ENCODE results near the gene MYBPHL. TPM values are rescaled to one million over a fixed set of nuclear protein-coding genes. Genes with fewer than 3 reads are reported as not detected.
A peak's percentile ranks its signal among the peaks of the same experiment; 100 is the strongest.

The MYBPHL gene
- polyA plus RNA-seq, 4 donors: 0.16 to 24.1 TPM; not detected in 2

- Histone ChIP-seq H3K27ac (ENCODE audit: low read depth in 1 of 3, low read length in 2 of 3) (no peak overlapping the region), H3K9me3 (ENCODE audit: control insufficient read depth in 2 of 2, insufficient read depth in 1 of 2, low read depth in 1 of 2, low read length in 1 of 2) (no peaks in the 10 kb centered on the region), H3K36me3 (ENCODE audit: control insufficient read depth in 3 of 3, insufficient read depth in 2 of 3, low read depth in 1 of 3, low read length in 3 of 3) (peaks cover 0 to 93% (median 0%) of the 10 kb centered on the region in 3 donors), H3K4me1 (ENCODE audit: control insufficient read depth in 3 of 3, insufficient read depth in 2 of 3, low read depth in 1 of 3, low read length in 2 of 3) (peaks cover 0 to 9% (median 0%) of the 10 kb centered on the region in 3 donors), H3K27me3 (ENCODE audit: control insufficient read depth in 3 of 3, insufficient read depth in 3 of 3, low read length in 3 of 3) (no peaks in the 10 kb centered on the region), H3K4me3 (ENCODE audit: low read depth in 1 of 3, low read length in 3 of 3) (no peak overlapping the region)
- DNase-seq: no peak
- 92 to 97% (median 94%) methylated on average over 24 to 29 of the region's 29 CpGs for WGBS, 3 donors
- no peak for FAIRE-seq
Measured at GRCh38 chr1:109268431-109269211, 38.2 kb downstream of the MYBPHL start.

GRCh38 chr1:109267743-109268300, 39.0 kb downstream of the MYBPHL start:
- WGBS, 3 donors: 93 to 95% (median 94%) methylated on average over 17 of the region's 17 CpGs
- Histone ChIP-seq H3K4me1 (ENCODE audit: control insufficient read depth in 3 of 3, insufficient read depth in 2 of 3, low read depth in 1 of 3, low read length in 2 of 3) (peaks cover 0 to 1% (median 0%) of the 10 kb centered on the region in 3 donors), H3K36me3 (ENCODE audit: control insufficient read depth in 3 of 3, insufficient read depth in 2 of 3, low read depth in 1 of 3, low read length in 3 of 3) (peaks cover 0 to 92% (median 0%) of the 10 kb centered on the region in 3 donors), H3K9me3 (ENCODE audit: control insufficient read depth in 2 of 2, insufficient read depth in 1 of 2, low read depth in 1 of 2, low read length in 1 of 2) (no peaks in the 10 kb centered on the region), H3K27ac (ENCODE audit: low read depth in 1 of 3, low read length in 2 of 3) (no peak overlapping the region), H3K4me3 (ENCODE audit: low read depth in 1 of 3, low read length in 3 of 3) (no peak overlapping the region), H3K27me3 (ENCODE audit: control insufficient read depth in 3 of 3, insufficient read depth in 3 of 3, low read length in 3 of 3) (no peaks in the 10 kb centered on the region)
- FAIRE-seq (no peak), DNase-seq (no peak)

- no peaks in the 10 kb centered on the region for H3K4me1 ChIP-seq (ENCODE audit: control insufficient read depth in 3 of 3, insufficient read depth in 2 of 3, low read depth in 1 of 3, low read length in 2 of 3)
- WGBS, 3 donors: 82 to 87% (median 85%) methylated on average over 11 of the region's 11 CpGs
- no peak for DNase-seq
- no peak for FAIRE-seq
- no peak overlapping the region for H3K27ac ChIP-seq (ENCODE audit: low read depth in 1 of 3, low read length in 2 of 3)
- H3K9me3 ChIP-seq (ENCODE audit: control insufficient read depth in 2 of 2, insufficient read depth in 1 of 2, low read depth in 1 of 2, low read length in 1 of 2): no peaks in the 10 kb centered on the region
- H3K36me3 ChIP-seq (ENCODE audit: control insufficient read depth in 3 of 3, insufficient read depth in 2 of 3, low read depth in 1 of 3, low read length in 3 of 3): peaks cover 0 to 92% (median 0%) of the 10 kb centered on the region in 3 donors
- no peak overlapping the region for H3K4me3 ChIP-seq (ENCODE audit: low read depth in 1 of 3, low read length in 3 of 3)
- no peaks in the 10 kb centered on the region for H3K27me3 ChIP-seq (ENCODE audit: control insufficient read depth in 3 of 3, insufficient read depth in 3 of 3, low read length in 3 of 3)
Measured at GRCh38 chr1:109266965-109267364, 39.8 kb downstream of the MYBPHL start.

DNA sequence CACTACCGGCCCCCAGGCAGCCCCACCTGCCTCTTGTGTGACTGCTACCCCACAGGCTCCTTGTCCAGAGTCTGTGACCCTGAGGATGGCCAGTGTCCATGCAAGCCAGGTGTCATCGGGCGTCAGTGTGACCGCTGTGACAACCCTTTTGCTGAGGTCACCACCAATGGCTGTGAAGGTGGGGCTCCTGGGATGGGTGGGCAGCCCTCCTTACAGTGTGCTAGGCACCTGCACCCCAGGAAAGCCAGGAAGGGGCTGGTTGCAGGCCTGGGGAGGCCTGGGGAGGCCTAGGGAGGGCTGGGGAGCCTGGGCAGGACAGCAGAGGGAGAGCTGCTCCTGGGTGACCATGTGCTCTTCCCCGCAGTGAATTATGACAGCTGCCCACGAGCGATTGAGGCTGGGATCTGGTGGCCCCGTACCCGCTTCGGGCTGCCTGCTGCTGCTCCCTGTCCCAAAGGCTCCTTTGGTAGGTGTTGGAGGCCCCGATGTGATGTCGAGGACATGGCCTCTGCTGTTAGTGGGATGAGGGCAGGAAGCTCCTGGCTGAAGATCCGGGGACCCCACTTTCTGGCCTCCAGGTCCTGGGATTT, 41.0 kb downstream of the MYBPHL start:
- no peak overlapping the region for H3K27ac ChIP-seq (ENCODE audit: low read depth in 1 of 3, low read length in 2 of 3)
- DNase-seq (no peak), FAIRE-seq (no peak)
- H3K27me3 ChIP-seq (ENCODE audit: control insufficient read depth in 3 of 3, insufficient read depth in 3 of 3, low read length in 3 of 3): no peaks in the 10 kb centered on the region
- no peaks in the 10 kb centered on the region for H3K9me3 ChIP-seq (ENCODE audit: control insufficient read depth in 2 of 2, insufficient read depth in 1 of 2, low read depth in 1 of 2, low read length in 1 of 2)
- H3K4me1 ChIP-seq (ENCODE audit: control insufficient read depth in 3 of 3, insufficient read depth in 2 of 3, low read depth in 1 of 3, low read length in 2 of 3): no peaks in the 10 kb centered on the region
- WGBS, 3 donors: 90 to 92% (median 92%) methylated on average over 12 to 13 of the region's 13 CpGs
- H3K36me3 ChIP-seq (ENCODE audit: control insufficient read depth in 3 of 3, insufficient read depth in 2 of 3, low read depth in 1 of 3, low read length in 3 of 3): peaks cover 0 to 93% (median 0%) of the 10 kb centered on the region in 3 donors
- no peak overlapping the region for H3K4me3 ChIP-seq (ENCODE audit: low read depth in 1 of 3, low read length in 3 of 3)

DNA sequence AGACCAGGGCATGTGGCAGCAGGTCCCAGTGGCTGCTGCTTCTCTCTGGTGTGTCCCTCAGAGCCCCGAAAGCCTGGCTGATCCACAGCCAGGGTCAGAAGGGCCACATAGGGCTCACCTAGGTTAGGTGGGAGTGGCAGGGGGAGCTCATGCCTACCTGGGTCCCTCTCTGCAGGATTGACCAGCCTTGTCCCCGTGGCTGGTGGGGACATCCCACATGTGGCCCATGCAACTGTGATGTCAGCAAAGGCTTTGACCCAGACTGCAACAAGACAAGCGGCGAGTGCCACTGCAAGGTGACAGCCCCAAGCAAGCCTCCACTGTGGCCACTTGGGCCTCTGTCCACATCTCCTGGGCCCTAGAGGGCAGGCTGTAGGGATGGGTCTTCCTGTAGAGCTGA, 41.8 kb downstream of the MYBPHL start:
- no peak for DNase-seq
- 85 to 93% (median 88%) methylated on average over 4 of the region's 4 CpGs for whole genome bisulfite sequencing, 3 donors
- Histone ChIP-seq H3K4me1 (ENCODE audit: control insufficient read depth in 3 of 3, insufficient read depth in 2 of 3, low read depth in 1 of 3, low read length in 2 of 3) (no peaks in the 10 kb centered on the region), H3K27me3 (ENCODE audit: control insufficient read depth in 3 of 3, insufficient read depth in 3 of 3, low read length in 3 of 3) (no peaks in the 10 kb centered on the region), H3K9me3 (ENCODE audit: control insufficient read depth in 2 of 2, insufficient read depth in 1 of 2, low read depth in 1 of 2, low read length in 1 of 2) (no peaks in the 10 kb centered on the region), H3K27ac (ENCODE audit: low read depth in 1 of 3, low read length in 2 of 3) (no peak overlapping the region), H3K4me3 (ENCODE audit: low read depth in 1 of 3, low read length in 3 of 3) (no peak overlapping the region), H3K36me3 (ENCODE audit: control insufficient read depth in 3 of 3, insufficient read depth in 2 of 3, low read depth in 1 of 3, low read length in 3 of 3) (peaks cover 0 to 92% (median 0%) of the 10 kb centered on the region in 3 donors)
- no peak for FAIRE-seq

- H3K36me3 ChIP-seq (ENCODE audit: control insufficient read depth in 3 of 3, insufficient read depth in 2 of 3, low read depth in 1 of 3, low read length in 3 of 3): peaks cover 0 to 90% (median 0%) of the 10 kb centered on the region in 3 donors
- H3K4me1 ChIP-seq (ENCODE audit: control insufficient read depth in 3 of 3, insufficient read depth in 2 of 3, low read depth in 1 of 3, low read length in 2 of 3): no peaks in the 10 kb centered on the region
- H3K27ac ChIP-seq (ENCODE audit: low read depth in 1 of 3, low read length in 2 of 3): no peak overlapping the region
- no peaks in the 10 kb centered on the region for H3K27me3 ChIP-seq (ENCODE audit: control insufficient read depth in 3 of 3, insufficient read depth in 3 of 3, low read length in 3 of 3)
- no peak overlapping the region for H3K4me3 ChIP-seq (ENCODE audit: low read depth in 1 of 3, low read length in 3 of 3)
- 73 to 84% (median 76%) methylated on average over 8 to 9 of the region's 9 CpGs for WGBS, 3 donors
- H3K9me3 ChIP-seq (ENCODE audit: control insufficient read depth in 2 of 2, insufficient read depth in 1 of 2, low read depth in 1 of 2, low read length in 1 of 2): no peaks in the 10 kb centered on the region
- DNase-seq: no peak
- no peak for FAIRE-seq
Measured at GRCh38 chr1:109264379-109264755, 42.4 kb downstream of the MYBPHL start.

GRCh38 chr1:109263597-109264378, 43.0 kb downstream of the MYBPHL start:
- Histone ChIP-seq H3K9me3 (ENCODE audit: control insufficient read depth in 2 of 2, insufficient read depth in 1 of 2, low read depth in 1 of 2, low read length in 1 of 2) (no peaks in the 10 kb centered on the region), H3K36me3 (ENCODE audit: control insufficient read depth in 3 of 3, insufficient read depth in 2 of 3, low read depth in 1 of 3, low read length in 3 of 3) (peaks cover 0 to 90% (median 0%) of the 10 kb centered on the region in 3 donors), H3K27ac (ENCODE audit: low read depth in 1 of 3, low read length in 2 of 3) (no peak overlapping the region), H3K4me1 (ENCODE audit: control insufficient read depth in 3 of 3, insufficient read depth in 2 of 3, low read depth in 1 of 3, low read length in 2 of 3) (no peaks in the 10 kb centered on the region), H3K4me3 (ENCODE audit: low read depth in 1 of 3, low read length in 3 of 3) (no peak overlapping the region), H3K27me3 (ENCODE audit: control insufficient read depth in 3 of 3, insufficient read depth in 3 of 3, low read length in 3 of 3) (no peaks in the 10 kb centered on the region)
- FAIRE-seq (no peak), DNase-seq (peak; percentile 54 to 85)
- 59 to 71% (median 70%) methylated on average over 26 to 29 of the region's 29 CpGs for WGBS, 3 donors

DNA sequence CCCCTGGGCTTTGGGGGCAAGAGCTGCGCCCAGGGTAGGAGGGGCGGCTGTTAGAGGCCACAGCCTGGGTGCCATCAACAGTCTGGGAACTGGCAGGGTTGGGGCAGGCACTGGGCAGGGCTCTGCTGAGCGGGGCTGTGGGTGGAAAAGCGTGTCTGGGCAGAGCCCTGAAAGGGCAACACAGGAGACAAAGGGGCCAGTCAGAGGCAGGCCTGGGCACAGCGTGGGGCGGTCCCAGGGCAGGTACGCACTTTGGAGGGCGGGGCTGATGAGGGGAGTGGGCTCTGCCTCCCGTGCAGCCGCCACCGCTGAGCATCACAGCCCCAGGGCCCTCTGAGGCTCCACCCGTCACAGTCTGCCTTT, 43.6 kb downstream of the MYBPHL start:
- Histone ChIP-seq H3K4me3 (ENCODE audit: low read depth in 1 of 3, low read length in 3 of 3) (no peak overlapping the region), H3K4me1 (ENCODE audit: control insufficient read depth in 3 of 3, insufficient read depth in 2 of 3, low read depth in 1 of 3, low read length in 2 of 3) (no peaks in the 10 kb centered on the region), H3K27me3 (ENCODE audit: control insufficient read depth in 3 of 3, insufficient read depth in 3 of 3, low read length in 3 of 3) (no peaks in the 10 kb centered on the region), H3K36me3 (ENCODE audit: control insufficient read depth in 3 of 3, insufficient read depth in 2 of 3, low read depth in 1 of 3, low read length in 3 of 3) (peaks cover 0 to 90% (median 0%) of the 10 kb centered on the region in 3 donors), H3K9me3 (ENCODE audit: control insufficient read depth in 2 of 2, insufficient read depth in 1 of 2, low read depth in 1 of 2, low read length in 1 of 2) (no peaks in the 10 kb centered on the region), H3K27ac (ENCODE audit: low read depth in 1 of 3, low read length in 2 of 3) (no peak overlapping the region)
- 78 to 87% (median 86%) methylated on average over 8 to 12 of the region's 12 CpGs for WGBS, 3 donors
- DNase-seq: no peak
- FAIRE-seq: no peak

Measured in small intestine (tissue), 7 donors.